ENCODE data around the gene SIT1. TPM values are rescaled to one million over a fixed set of nuclear protein-coding genes. Genes with fewer than 3 reads are reported as not detected.

Gene SIT1
- total and polyA plus RNA-seq, 2 donors (not counting 3 experiments of a cell fraction or from before 2014, with no cell fraction given) = not detected

- no peak for TF ChIP-seq POLR2AphosphoS5 (IDR thresholded peaks at IDR 0.05; ENCODE audit: insufficient read depth, low read depth, low read length)
- no peak for TF ChIP-seq EZH2 (IDR thresholded peaks at IDR 0.05; ENCODE audit: borderline replicate concordance, low read depth, low read length, severe bottlenecking)
- no peak for TF ChIP-seq FOS (IDR thresholded peaks at IDR 0.05; ENCODE audit: borderline replicate concordance, insufficient read depth, low read length)
- no peak for TF ChIP-seq MYC (IDR thresholded peaks at IDR 0.05; ENCODE audit: low read depth, low read length)
- TF ChIP-seq GATA2 (IDR thresholded peaks at IDR 0.05; ENCODE audit: insufficient read depth, insufficient read length, low read depth, low read length) = no peak
- H3K4me2 ChIP-seq (ENCODE audit: insufficient read depth, low read length) = no peak overlapping the region
- DNase-seq (ENCODE audit: low read depth, low spot score) (no peak), FAIRE-seq (no peak)
- H4K20me1 ChIP-seq (replicated peaks; ENCODE audit: control insufficient read depth, extremely low read depth, insufficient read depth, low read length) = no peaks in the 10 kb centered on the region
- intact Hi-C loops (cut with micrococcal nuclease) = no loop called here
- no peak overlapping the region for H3K4me3 ChIP-seq (replicated peaks in 1 of 3; ENCODE audit: insufficient read depth in 1 of 3, low read depth in 1 of 3, low read length in 3 of 3)
- no peak overlapping the region for H3K9ac ChIP-seq (replicated peaks; ENCODE audit: extremely low read depth, insufficient read depth, low read length)
- BruUV-seq (replicated peaks) = no TSS peak
- H3K4me1 ChIP-seq (ENCODE audit: control insufficient read depth, extremely low read depth, insufficient read depth, low read length) = no peaks in the 10 kb centered on the region
- H3K27ac ChIP-seq (ENCODE audit: insufficient read depth, low read depth, low read length) = no peak overlapping the region
- POLR2A ChIA-PET = no interaction called here
- H3K79me2 ChIP-seq (ENCODE audit: control insufficient read depth, insufficient read depth, low read length) = no peaks in the 10 kb centered on the region
- CTCF ChIA-PET = interaction anchor here (1.5 to 2.5 kb wide), 3 partner anchors 8 to 13 kb away, joined by 4 to 16 read pairs (median 11); no protein-coding TSS in a partner anchor
- peaks cover 31 to 38% of the 10 kb centered on the region in 2 experiments for H3K27me3 ChIP-seq (ENCODE audit: control insufficient read depth in 2 of 2, insufficient read depth in 2 of 2, low read length in 2 of 2)
- dilution Hi-C loops (cut with MboI; ENCODE audit: extremely low pct_ligation_motif_present, low sequenced_read_pairs) = no loop called here
- no peaks in the 10 kb centered on the region for H3K36me3 ChIP-seq (ENCODE audit: control insufficient read depth in 2 of 2, extremely low read depth in 1 of 2, insufficient read depth in 2 of 2, low read length in 2 of 2)
- no peaks in the 10 kb centered on the region for H3K9me1 ChIP-seq (replicated peaks; ENCODE audit: control insufficient read depth, extremely low read depth, insufficient read depth, low read length)
- no peaks in the 10 kb centered on the region for H3K9me3 ChIP-seq (replicated peaks; ENCODE audit: control insufficient read depth, insufficient read depth, low read length)
- no peak overlapping the region for H2AFZ ChIP-seq (ENCODE audit: low read depth, low read length)
Observed at GRCh38 chr9:35618854-35619799, 31.6 kb downstream of the SIT1 start.

- Histone ChIP-seq H3K4me1 (ENCODE audit: control insufficient read depth, extremely low read depth, insufficient read depth, low read length) (no peaks in the 10 kb centered on the region), H3K9me1 (replicated peaks; ENCODE audit: control insufficient read depth, extremely low read depth, insufficient read depth, low read length) (no peaks in the 10 kb centered on the region), H3K9ac (replicated peaks; ENCODE audit: extremely low read depth, insufficient read depth, low read length) (no peak within 1 kb of the TSS), H3K4me3 (replicated peaks in 1 of 3; ENCODE audit: insufficient read depth in 1 of 3, low read depth in 1 of 3, low read length in 3 of 3) (no peak within 1 kb of the TSS), H3K27ac (ENCODE audit: insufficient read depth, low read depth, low read length) (no peak within 1 kb of the TSS), H3K9me3 (replicated peaks; ENCODE audit: control insufficient read depth, insufficient read depth, low read length) (no peaks in the 10 kb centered on the region), H3K36me3 (ENCODE audit: control insufficient read depth in 2 of 2, extremely low read depth in 1 of 2, insufficient read depth in 2 of 2, low read length in 2 of 2) (no peaks in the 10 kb centered on the region), H4K20me1 (replicated peaks; ENCODE audit: control insufficient read depth, extremely low read depth, insufficient read depth, low read length) (no peaks in the 10 kb centered on the region), H3K79me2 (ENCODE audit: control insufficient read depth, insufficient read depth, low read length) (no peaks in the 10 kb centered on the region), H3K4me2 (ENCODE audit: insufficient read depth, low read length) (no peak within 1 kb of the TSS), H3K27me3 (ENCODE audit: control insufficient read depth in 2 of 2, insufficient read depth in 2 of 2, low read length in 2 of 2) (peaks cover 31 to 39% of the 10 kb centered on the region in 2 experiments), H2AFZ (ENCODE audit: low read depth, low read length) (peak within 1 kb of the TSS; percentile 16)
- intact Hi-C loops (cut with micrococcal nuclease) (no loop called here), dilution Hi-C loops (cut with MboI; ENCODE audit: extremely low pct_ligation_motif_present, low sequenced_read_pairs) (no loop called here)
- FAIRE-seq (no peak), DNase-seq (ENCODE audit: low read depth, low spot score) (no peak)
- no TSS peak for BruUV-seq (replicated peaks)
- no peak for TF ChIP-seq MYC (IDR thresholded peaks at IDR 0.05; ENCODE audit: low read depth, low read length)
- no peak for TF ChIP-seq JUN (IDR thresholded peaks at IDR 0.05; ENCODE audit: borderline replicate concordance, insufficient read depth, insufficient read length, low read depth)
- no peak for TF ChIP-seq FOS (IDR thresholded peaks at IDR 0.05; ENCODE audit: borderline replicate concordance, insufficient read depth, low read length)
- no peak for TF ChIP-seq CTCF (IDR thresholded peaks at IDR 0.05; ENCODE audit: extremely low read depth in 1 of 2, insufficient read depth in 1 of 2, low read depth in 1 of 2, low read length in 2 of 2)
- no peak for TF ChIP-seq POLR2AphosphoS5 (IDR thresholded peaks at IDR 0.05; ENCODE audit: insufficient read depth, low read depth, low read length)
- TF ChIP-seq GATA2 (IDR thresholded peaks at IDR 0.05; ENCODE audit: insufficient read depth, insufficient read length, low read depth, low read length) = no peak
- no peak for TF ChIP-seq MAX (IDR thresholded peaks at IDR 0.05; ENCODE audit: insufficient read depth, insufficient read length)
- no peak for TF ChIP-seq POLR2A (IDR thresholded peaks at IDR 0.05; ENCODE audit: low read depth, low read length)
- no peak for TF ChIP-seq EZH2 (IDR thresholded peaks at IDR 0.05; ENCODE audit: borderline replicate concordance, low read depth, low read length, severe bottlenecking)
- CTCF ChIA-PET = interaction anchor here (1.3 kb wide), 1 partner anchor 10 kb away, joined by 4 read pairs; no protein-coding TSS in a partner anchor
- POLR2A ChIA-PET = no interaction called here
Observed at GRCh38 chr9:35618325-35618727, 32.4 kb downstream of the SIT1 start, which contains the start of gene CD72. TSS of gene CD72 (minus strand) at chr9:35618413. CDS start at chr9:35618303, 110 bp downstream.

Data from endothelial cell of umbilical vein (primary cell).